Neural cell (in vitro differentiated cells): Measurements from ENCODE around the gene BCAS4. TPM values are rescaled to one million over a fixed set of nuclear protein-coding genes. Genes with fewer than 3 reads are reported as not detected.

Experiments used
- H2AFZ ChIP-seq: fragments of 200-600, 300-800 bp; sonication (generic), shearing (Covaris generic); 2 replicates; pipeline ENCODE4 v1.6.0; 2014; ENCODE audit warnings: low read depth, mild to moderate bottlenecking, antibody characterized with exemption, low read length, moderate library complexity
- H3F3A ChIP-seq: fragments of 200-600 bp; shearing (Covaris generic); 2 replicates; pipeline ENCODE4 v1.6.1; 2016; ENCODE audit warnings: mild to moderate bottlenecking, moderate library complexity, mixed read lengths, antibody characterized with exemption, low read length; ENCODE audit not compliant: insufficient read depth, poor library complexity, severe bottlenecking
- H3K27ac ChIP-seq: fragments of 200-600, 300-800 bp; sonication (generic), shearing (Covaris generic); 2 replicates; pipeline ENCODE4 v1.5.1; 2014; ENCODE audit warnings: mild to moderate bottlenecking, low read length, moderate library complexity
- H3K27me3 ChIP-seq: fragments of 300-800, 200-600 bp; sonication (generic), shearing (Covaris generic); 2 replicates; pipeline ENCODE4 v1.6.0; 2014; ENCODE audit warnings: mild to moderate bottlenecking, low read depth, low read length, moderate library complexity; ENCODE audit not compliant: insufficient read depth
- H3K36me3 ChIP-seq: fragments of 300-800, 200-600 bp; sonication (generic), shearing (Covaris generic); 2 replicates; pipeline ENCODE4 v1.5.1; 2014; ENCODE audit warnings: mild to moderate bottlenecking, antibody characterized with exemption, low read length, moderate library complexity; ENCODE audit not compliant: insufficient read depth
- H3K4me2 ChIP-seq: fragments of 300-800, 200-600 bp; sonication (generic), shearing (Covaris generic); 2 replicates; pipeline ENCODE4 v1.6.0; 2014; ENCODE audit warnings: mild to moderate bottlenecking, low read length
- H3K4me3 ChIP-seq: fragments of 300-800, 200-600 bp; sonication (generic), shearing (Covaris generic); 2 replicates; pipeline ENCODE4 v1.5.1; 2014; ENCODE audit warnings: mild to moderate bottlenecking, low read length, moderate library complexity
- H3K79me2 ChIP-seq: fragments of 200-600 bp; shearing (Covaris generic); replicated peaks from 2 replicates; pipeline ENCODE4 v1.6.0; 2014; ENCODE audit warnings: mild to moderate bottlenecking, low read length, moderate library complexity; ENCODE audit not compliant: insufficient read depth
- H3K9ac ChIP-seq: fragments of 300-800, 200-600 bp; sonication (generic), shearing (Covaris generic); 2 replicates; pipeline ENCODE4 v1.6.1; 2016; ENCODE audit warnings: mild to moderate bottlenecking, low read length, mixed read lengths
- H3K9me2 ChIP-seq: fragments of 200-600 bp; shearing (Covaris generic); 2 replicates; pipeline ENCODE4 v1.6.1; 2016; ENCODE audit warnings: mild to moderate bottlenecking, low read length, mixed read lengths; ENCODE audit not compliant: insufficient read depth
- H3K9me3 ChIP-seq: fragments of 200-600, 300-800 bp; sonication (generic), shearing (Covaris generic); 2 replicates; pipeline ENCODE4 v1.6.1; 2016; ENCODE audit warnings: mild to moderate bottlenecking, mixed run types, low read length, moderate library complexity, mixed read lengths
- H4K20me1 ChIP-seq: fragments of 200-600 bp; shearing (Covaris generic); 2 replicates; pipeline ENCODE4 v1.6.1; 2016; ENCODE audit warnings: mild to moderate bottlenecking, mixed run types; ENCODE audit not compliant: insufficient read depth
- CTCF ChIP-seq: fragments of 450-650 bp; IDR thresholded peaks from 2 replicates; pipeline ENCODE4 v1.5.1; 2014; ENCODE audit warnings: antibody characterized with exemption, mild to moderate bottlenecking, moderate library complexity; ENCODE audit not compliant: poor library complexity, severe bottlenecking
- EP300 ChIP-seq: fragments of 450-650 bp; conservative IDR thresholded peaks from 2 replicates; pipeline ENCODE4 v1.6.1; 2014; ENCODE audit warnings: antibody characterized with exemption, mild to moderate bottlenecking, moderate library complexity; ENCODE audit not compliant: poor library complexity, severe bottlenecking
- EZH2 ChIP-seq: fragments of 200-600, 300-800 bp; shearing (Covaris generic), sonication (generic); IDR thresholded peaks from 2 replicates; pipeline ENCODE4 v1.6.1; 2014; ENCODE audit warnings: antibody characterized with exemption, low read length, borderline replicate concordance, mild to moderate bottlenecking; ENCODE audit not compliant: insufficient read depth, poor library complexity, severe bottlenecking
- MXI1 ChIP-seq: fragments of 450-650 bp; conservative IDR thresholded peaks from 2 replicates; pipeline ENCODE4 v1.6.1; 2014; ENCODE audit warnings: antibody characterized with exemption, mild to moderate bottlenecking; ENCODE audit not compliant: poor library complexity, severe bottlenecking
- POLR2AphosphoS5 ChIP-seq: IDR thresholded peaks from 2 replicates; pipeline ENCODE4 v1.6.1; 2012
- RAD21 ChIP-seq: fragments of 450-650 bp; conservative IDR thresholded peaks from 2 replicates; pipeline ENCODE4 v1.6.1; 2014; ENCODE audit warnings: antibody characterized with exemption, mild to moderate bottlenecking, moderate library complexity
- REST ChIP-seq: IDR thresholded peaks from 2 replicates; pipeline ENCODE4 v1.6.1; 2012; ENCODE audit warnings: borderline replicate concordance
- SMC3 ChIP-seq: fragments of 450-650 bp; conservative IDR thresholded peaks from 2 replicates; pipeline ENCODE4 v1.6.1; 2014; ENCODE audit warnings: antibody characterized with exemption, mild to moderate bottlenecking, moderate library complexity; ENCODE audit not compliant: poor library complexity
- TAF1 ChIP-seq: IDR thresholded peaks from 2 replicates; pipeline ENCODE4 v1.6.1; 2012; ENCODE audit warnings: low read depth
- polyA plus RNA-seq: library from polyadenylated mRNA; depleted of rRNA; stranded (reverse); fragments of >200 nt; gene quantifications from 2 replicates; pipeline ENCODE4 v1.2.3, GENCODE V29; 2014

BCAS4 gene
- polyA plus RNA-seq, 1 donor from 2014 or later, result 24.6 TPM

GRCh38 chr20:50854506-50855249 lies 59.8 kb downstream of the BCAS4 start:
- Histone ChIP-seq H3K36me3 (no peaks in the 10 kb centered on the region), H3K27me3 (no peaks in the 10 kb centered on the region), H4K20me1 (no peaks in the 10 kb centered on the region), H3K9me2 (no peaks in the 10 kb centered on the region), H3K9me3 (no peaks in the 10 kb centered on the region), H3K9ac (no peak overlapping the region), H3F3A (no peaks in the 10 kb centered on the region), H3K79me2 (no peaks in the 10 kb centered on the region), H2AFZ (no peak overlapping the region), H3K27ac (no peak overlapping the region), H3K4me3 (no peak overlapping the region), H3K4me2 (no peak overlapping the region)
- TF ChIP-seq EP300 (no peak), REST (no peak), SMC3 (no peak), EZH2 (no peak), POLR2AphosphoS5 (no peak), CTCF (no peak), TAF1 (no peak), MXI1 (no peak), RAD21 (no peak)

GRCh38 chr20:50855498-50856474 lies 60.9 kb downstream of the BCAS4 start:
- H3K9me2 ChIP-seq, result no peaks in the 10 kb centered on the region
- no peaks in the 10 kb centered on the region for H3F3A ChIP-seq
- H3K4me2 ChIP-seq, result no peak overlapping the region
- H3K79me2 ChIP-seq, result no peaks in the 10 kb centered on the region
- no peak overlapping the region for H3K9ac ChIP-seq
- H3K36me3 ChIP-seq, result no peaks in the 10 kb centered on the region
- TF ChIP-seq EZH2, result no peak
- no peak for TF ChIP-seq TAF1
- TF ChIP-seq SMC3, result no peak
- TF ChIP-seq EP300, result no peak
- TF ChIP-seq POLR2AphosphoS5, result no peak
- no peak for TF ChIP-seq CTCF
- TF ChIP-seq RAD21, result no peak
- TF ChIP-seq REST, result no peak
- TF ChIP-seq MXI1, result no peak
- no peak overlapping the region for H2AFZ ChIP-seq
- no peaks in the 10 kb centered on the region for H3K9me3 ChIP-seq
- no peaks in the 10 kb centered on the region for H4K20me1 ChIP-seq
- no peak overlapping the region for H3K4me3 ChIP-seq
- no peak overlapping the region for H3K27ac ChIP-seq
- no peaks in the 10 kb centered on the region for H3K27me3 ChIP-seq
